Measurements from ENCODE around the gene PITX1.

The PITX1 gene

DNA sequence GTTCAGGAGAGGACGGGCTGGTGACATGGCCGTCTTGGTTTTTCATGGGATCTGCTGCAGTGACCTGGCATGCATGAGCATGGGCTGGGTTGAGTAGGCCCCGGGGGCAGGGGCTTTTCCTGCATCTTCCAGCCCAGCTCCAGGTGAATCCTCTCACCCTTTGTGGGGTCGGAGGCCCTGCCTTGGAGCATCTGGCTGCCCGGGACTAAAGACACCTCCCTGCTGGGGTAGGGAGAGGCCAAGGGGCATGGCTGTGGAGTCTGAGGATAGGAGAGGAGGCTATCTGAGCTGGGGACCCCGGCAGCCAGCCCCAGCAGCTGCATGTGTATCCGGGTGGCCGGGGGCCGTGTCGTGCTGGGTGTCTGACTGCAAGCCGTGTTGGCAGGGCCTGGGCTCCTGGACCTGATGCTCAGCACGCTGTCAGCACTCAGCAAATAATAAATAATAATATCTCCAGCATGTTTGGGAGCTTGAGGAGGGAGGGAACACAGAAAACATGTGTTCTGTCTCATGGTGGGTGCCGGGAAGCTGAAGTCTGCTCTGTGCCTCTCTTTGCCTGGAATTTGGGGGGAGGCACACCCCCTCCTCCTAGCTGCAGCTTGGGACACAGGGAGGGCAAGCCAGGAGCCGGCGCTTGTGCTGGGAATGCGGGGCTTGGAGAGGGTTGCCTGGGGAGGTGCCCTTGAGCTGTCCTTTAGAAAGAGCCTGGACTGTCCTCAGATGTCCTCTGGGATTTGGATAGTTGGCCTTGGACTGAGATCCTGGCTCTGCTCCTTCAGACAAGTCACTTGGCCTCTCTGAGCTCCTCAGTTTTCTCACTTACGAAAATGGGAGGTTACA lies 28.4 kb upstream of the PITX1 start:
- DNase-seq (ENCODE audit: low read depth in 2 of 2, low spot score in 1 of 2) = no peak

DNA sequence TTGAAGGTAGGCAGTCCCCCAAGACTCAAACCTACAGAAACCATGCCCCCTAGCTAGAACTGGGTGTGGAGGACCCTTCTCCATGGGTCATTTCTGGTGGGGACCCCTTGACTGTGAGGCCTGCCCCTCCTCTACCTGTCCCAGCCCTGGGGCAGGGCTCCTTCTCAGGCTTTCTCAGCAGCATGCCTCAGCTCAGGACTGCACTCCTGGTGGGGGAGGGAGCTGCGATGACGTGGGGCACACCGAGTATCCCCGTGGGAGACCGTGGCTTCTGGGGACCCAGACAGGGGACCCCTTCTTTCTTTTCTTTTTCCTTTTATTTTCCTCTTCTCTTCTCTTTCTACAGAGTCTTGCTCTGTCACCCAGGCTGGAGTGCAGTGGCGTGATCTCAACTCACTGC lies 27.0 kb upstream of the PITX1 start:
- DNase-seq (ENCODE audit: low read depth in 2 of 2, low spot score in 1 of 2) = no peak

DNA sequence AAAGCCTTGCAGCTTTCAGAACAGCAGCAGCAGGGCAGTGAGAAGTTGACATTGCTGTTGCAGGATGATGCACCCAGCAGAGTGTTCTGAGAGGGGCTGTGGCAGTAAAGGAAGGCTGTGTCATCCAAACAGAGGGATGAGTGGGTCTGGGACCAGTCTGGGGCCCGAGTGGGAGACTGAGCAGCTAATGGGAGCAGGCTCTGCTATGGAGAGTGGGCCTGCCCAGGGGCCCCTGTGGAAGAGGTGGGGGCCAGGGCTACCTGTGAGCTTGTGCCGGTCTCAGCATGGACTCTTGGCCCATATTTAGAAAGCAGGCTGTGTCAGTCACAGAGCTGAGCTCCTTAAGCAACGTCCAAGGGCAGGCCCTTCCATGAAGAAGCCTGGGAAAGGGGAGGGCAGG lies 26.0 kb upstream of the PITX1 start:
- DNase-seq (ENCODE audit: low read depth in 2 of 2, low spot score in 1 of 2) = no peak

DNA sequence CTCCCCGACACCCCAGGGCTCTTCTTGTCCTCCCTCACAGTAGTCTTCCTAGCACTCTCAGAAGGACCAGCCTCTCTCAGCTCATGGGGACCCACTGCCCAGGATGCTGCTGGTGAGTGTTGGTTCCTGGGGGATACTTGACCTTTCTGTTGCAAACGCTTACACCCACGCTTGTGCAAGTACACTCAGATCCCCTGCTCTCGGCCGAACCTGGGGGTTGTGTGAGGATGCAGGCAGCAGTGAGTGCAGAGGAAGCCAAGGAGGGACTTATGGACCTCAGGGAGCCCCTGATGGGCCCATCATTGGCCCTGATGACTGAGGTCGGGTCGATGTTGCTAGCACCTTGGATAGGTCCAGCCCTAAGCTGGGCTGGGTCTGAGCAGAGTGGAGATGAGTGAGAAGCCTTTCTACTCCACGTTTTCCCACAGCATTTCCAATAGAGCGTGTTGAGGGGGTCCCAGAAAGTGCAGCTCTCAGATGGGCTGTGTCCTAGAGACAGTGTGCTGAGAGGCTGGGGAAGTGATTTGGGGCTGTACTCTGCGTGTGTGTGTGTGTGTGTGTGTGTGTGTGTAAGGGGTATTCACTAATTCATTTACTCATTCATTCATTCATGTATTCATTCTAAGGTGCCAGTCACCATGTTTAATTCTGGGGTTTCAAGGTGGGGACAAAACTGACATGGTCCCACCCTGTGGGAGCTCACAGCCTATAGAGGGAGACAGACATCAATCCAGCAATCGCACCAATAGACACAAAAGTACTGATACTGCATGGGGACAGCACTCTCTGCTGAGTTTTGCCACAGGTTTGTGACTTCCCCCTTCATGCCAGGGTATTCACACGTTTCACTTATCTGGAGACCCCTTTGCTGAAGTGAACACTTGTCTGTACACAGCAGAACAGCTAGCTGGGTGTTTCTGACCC lies 25.2 kb upstream of the PITX1 start:
- no peak for DNase-seq (ENCODE audit: low read depth in 2 of 2, low spot score in 1 of 2)

DNA sequence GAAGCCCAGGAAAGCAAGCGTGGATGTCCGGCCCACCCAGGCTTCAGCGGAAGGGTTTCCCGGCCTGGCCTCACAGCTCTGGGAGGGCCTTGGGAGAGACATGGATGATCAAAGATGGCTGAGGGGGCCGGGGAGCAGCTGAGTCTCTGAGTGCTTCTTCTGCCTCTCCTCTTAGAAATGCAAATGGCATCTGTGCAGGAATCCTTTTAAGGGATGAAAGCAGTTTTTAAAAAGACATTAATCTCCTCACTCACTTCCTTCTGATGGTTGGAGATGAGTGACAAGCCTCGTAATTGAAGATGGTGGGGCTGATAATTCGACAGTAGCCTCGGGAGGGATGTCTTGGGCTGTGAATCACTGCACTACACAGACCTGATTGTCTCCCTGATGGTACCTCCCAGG lies 24.3 kb upstream of the PITX1 start:
- DNase-seq (ENCODE audit: low read depth in 2 of 2, low spot score in 1 of 2) = no peak

DNA sequence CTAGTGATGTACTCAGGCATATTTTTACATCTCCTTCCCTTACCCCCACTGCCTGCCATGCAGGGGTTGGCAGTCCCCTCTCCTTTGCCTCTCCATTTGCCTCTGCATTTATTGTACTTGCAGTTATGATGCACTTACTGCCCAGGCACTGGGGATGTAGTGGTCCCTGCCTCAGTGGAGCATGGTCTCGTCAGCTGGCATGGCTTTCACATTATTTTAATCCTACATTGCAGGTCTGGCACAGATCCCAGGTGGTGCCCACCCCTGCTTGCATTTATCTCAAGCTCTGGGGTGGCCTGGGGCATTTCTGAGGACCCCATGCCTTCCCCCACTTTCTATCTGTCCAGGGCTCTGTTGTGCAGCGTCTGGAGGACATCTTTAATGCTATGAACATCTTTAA lies 23.2 kb upstream of the PITX1 start:
- DNase-seq (ENCODE audit: low read depth in 2 of 2, low spot score in 1 of 2) = no peak

DNA sequence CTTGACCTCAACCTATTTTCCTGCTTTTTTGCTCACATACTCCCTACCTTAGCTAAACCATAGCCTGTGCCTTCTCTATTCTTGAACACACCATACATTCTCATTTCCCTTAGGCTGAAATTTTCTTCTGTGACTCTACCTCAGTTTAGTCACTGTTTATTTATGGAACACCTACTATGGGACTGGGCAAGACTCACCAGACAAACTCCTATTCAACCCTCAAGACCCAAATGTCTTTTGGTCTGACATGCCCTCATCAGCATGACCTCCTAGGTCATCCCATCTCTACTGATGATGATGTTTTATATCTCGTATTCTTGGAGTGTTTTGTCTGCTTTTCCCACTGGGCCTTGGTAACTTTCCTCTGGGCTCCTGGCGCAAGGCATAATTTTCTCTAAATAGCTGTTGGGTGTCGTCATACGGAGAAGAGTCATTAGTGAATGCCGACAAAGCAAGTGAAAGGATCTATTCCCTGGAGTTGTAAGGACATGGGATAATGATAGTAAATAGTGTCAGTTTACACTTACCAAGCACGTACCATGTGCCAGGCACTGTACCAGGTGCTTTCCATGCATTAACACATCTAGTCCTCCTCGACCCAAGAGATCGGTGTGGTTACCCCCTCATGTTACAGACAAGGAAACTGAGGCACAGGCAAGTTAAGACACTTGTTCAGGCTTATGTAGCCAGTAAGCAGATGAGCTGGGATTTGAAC lies 22.4 kb upstream of the PITX1 start:
- no peak for DNase-seq (ENCODE audit: low read depth in 2 of 2, low spot score in 1 of 2)

DNA sequence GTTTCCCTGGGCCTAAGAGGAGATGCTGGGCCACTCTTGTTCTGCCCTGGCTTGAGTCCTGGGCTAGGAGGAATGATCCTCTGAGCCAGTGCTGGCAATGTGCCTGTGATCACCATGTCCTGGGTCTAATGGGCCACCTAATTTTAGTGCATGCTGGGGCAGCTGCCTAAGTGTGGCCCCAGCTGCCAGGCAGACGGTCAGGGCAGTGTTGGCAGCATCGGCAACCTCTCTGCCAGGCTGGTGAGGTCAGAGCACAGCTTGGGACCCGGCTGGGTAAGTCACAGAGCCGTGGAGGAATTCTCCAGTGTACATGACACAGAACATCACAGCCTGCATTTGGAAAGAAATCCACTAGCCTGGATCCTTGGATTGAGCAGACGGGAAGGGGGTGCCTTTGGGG lies 21.4 kb upstream of the PITX1 start:
- DNase-seq (ENCODE audit: low read depth in 2 of 2, low spot score in 1 of 2) = no peak

DNA sequence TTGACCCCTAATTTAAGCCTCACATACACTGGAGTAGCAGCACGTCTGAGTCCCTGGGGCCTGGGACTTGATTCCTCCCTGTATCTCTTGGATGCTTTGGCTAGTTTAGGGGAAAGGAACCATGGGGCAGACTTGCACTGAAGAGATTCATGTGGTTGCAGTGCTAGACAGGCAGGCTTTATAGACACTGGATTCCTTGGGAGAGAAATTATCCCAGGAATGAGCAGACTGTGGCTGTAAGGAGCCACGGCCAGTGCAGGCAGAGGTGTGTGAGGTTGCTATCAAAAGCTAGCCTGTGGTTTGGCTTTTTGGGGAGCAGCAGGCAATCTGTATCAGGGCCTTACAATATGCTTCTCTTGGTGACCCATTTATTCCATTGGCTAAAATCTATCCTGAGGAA lies 20.5 kb upstream of the PITX1 start:
- no peak for DNase-seq (ENCODE audit: low read depth in 2 of 2, low spot score in 1 of 2)

DNA sequence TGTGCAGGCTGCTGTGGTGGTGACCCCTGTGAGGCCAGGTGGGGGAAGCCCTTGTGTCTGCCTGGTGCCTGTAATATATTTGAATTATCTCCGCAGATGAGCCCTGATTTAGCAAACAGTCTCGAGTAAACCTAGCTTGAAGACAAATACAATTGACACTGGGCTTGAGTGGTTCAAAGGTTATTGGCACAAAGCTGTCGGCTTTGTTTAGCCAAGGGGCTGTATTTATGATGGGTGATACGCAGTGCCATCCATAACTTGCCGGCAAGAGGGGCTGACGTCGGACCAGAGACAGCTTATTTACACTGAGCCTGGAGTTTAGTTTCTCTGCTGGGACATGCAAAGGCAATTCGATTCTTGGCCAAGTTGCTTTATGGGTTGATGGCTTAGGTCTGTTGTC lies 20.0 kb upstream of the PITX1 start:
- no peak for DNase-seq (ENCODE audit: low read depth in 2 of 2, low spot score in 1 of 2)

DNA sequence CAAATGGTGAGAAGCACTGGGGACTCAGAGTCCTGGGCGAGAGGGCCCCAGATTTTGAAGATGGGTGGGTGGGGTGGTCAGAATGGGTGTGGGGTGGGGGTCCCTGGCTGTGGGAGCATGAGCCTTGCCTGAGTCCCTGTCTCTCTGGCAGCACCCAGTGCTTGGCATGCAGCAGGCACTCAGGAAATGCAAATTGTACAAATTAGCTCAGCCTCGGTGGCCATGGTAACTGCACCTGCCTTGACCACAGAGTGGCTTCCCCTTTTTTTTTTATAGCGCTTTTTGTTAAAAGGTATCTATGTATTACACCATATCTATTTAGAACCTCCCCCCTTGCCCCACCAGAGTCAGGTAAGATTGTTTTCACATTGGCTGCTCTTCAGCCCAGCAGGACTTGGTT lies 19.2 kb upstream of the PITX1 start:
- no peak for DNase-seq (ENCODE audit: low read depth in 2 of 2, low spot score in 1 of 2)

DNA sequence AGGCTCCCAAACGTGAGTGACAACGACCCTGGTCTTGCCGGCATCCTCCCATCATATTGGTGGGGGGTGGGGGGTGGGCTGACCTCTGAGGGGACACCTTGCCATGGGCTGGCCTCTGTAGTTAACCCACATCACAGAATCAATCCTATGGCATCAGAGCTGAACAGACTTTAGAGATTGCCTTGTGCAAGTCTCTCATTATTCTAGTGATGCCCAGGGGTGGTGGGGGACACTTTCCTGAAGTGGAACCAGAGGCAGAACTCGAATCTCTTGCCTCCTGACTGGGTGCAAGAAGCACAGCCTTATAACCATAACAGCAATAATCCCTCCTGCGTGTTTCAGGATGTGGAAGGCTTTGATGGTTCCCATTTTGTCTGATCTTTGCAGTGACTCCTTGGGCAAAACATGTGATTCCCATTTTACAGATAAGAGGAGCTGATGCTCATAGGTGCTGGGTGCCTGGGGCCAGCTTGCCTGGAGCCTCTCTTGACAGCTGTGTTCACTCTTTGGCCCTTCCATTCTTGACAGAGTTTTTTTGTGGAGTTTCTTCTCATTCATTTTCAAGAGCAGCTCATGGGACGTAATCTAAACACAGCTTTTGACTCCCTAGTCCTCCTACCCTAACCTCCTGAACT lies 18.6 kb upstream of the PITX1 start:
- DNase-seq (ENCODE audit: low read depth in 2 of 2, low spot score in 1 of 2) = no peak

DNA sequence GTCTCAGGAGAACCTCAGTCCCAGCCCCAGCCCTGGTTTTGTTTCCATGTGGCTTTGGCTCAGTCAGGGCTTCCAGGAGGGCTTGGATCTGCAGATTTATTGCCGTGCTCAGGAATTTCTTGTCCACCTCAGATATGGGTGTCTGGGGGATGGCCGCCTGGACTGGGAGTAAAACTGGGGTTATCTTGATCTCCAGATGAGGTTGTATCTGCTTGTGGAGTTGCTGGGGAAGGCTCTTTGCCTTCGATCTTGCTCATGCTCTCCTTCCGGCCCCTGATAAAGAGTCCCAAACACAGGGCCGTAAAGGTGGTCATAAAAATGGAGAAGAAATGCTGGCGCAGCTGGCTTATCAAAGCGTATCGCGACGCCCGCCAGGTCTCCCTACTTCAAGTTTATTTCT lies 17.8 kb upstream of the PITX1 start:
- no peak for DNase-seq (ENCODE audit: low read depth in 2 of 2, low spot score in 1 of 2)

DNA sequence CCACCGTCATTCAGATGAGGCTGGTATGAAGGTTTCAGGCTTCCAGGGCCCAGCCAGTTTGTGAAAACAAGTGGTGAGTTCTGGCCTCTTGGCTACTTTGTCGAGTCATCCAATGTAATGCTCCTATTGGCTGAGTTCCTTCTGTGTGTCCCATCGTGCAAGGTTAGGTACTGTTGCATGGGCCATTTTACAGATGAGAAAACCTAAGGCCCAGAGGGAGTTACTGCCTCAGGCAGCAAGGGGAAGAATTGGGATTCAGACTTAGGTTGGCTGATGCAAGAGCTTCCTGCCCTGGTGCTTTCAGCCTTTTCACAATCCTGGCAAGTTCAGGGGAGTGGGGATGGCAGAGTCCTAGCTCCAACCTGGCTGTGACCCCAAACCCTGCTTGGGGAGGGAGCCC lies 17.4 kb upstream of the PITX1 start:
- no peak for DNase-seq (ENCODE audit: low read depth in 2 of 2, low spot score in 1 of 2)

DNA sequence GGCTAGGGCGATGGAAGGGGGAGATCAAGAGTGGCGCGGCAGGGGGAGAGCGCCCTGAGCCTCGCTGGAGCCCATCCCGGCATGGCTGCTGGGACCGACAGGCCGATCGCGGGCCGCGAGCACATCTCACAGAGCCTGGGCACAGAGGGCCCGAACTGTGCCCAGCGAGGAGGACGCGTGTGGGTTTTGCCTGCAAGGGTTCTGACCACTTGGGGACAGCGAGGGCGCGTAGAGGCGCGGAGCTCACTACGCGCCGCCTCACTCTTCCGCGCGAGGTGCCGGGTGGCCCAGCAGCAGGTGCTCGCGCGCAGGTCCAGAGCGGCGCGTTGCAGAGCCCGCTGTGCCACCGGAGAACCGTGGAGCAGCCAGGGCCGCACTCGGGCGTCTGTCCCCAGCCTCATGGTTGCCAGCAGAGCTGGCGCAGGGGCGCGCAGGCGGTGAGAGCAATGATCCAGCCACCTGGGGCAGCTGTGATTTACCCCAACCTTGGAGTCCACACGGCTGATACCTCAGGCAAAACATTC lies 16.3 kb upstream of the PITX1 start:
- no peak for DNase-seq (ENCODE audit: low read depth in 2 of 2, low spot score in 1 of 2)

DNA sequence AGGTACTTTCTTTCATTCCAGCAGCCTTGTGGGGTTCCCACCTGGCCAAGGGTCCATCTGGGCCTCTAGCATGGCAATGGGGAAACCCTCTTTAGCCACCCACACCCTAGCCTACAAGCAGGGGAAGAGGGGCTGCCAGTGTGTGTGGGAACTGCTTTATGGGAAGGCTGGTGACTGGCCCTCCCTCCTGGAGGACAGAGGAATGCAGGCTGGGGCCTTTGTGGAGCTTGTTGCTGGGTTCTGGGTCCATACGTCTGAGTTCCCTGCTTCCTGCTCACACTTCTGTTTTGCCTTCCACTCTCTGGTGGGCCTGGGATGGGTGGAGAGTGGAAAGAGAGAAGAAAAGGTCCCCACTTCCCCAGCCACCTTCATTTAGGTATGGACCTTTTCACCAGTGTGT lies 14.9 kb upstream of the PITX1 start:
- no peak for DNase-seq (ENCODE audit: low read depth in 2 of 2, low spot score in 1 of 2)

DNA sequence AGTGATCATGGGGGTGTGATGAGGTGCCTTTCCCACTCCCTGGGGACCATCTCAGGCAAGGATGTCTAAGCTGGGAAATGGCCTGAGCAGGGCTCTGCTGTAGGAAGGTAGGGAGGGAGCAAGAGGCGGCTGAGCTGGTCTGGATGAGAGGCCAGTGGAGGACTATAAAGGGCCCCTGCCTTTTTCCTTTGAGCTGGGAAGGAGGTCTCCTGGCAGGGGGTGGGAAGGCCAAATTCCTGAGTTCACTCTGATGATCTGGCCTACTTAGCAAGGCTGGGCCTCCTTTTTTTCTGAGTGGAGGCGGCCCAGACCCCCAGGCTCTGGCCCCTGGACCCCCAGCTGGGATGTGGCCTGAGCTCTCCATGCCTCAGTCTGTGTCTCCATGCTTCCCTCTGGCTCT lies 14.3 kb upstream of the PITX1 start:
- no peak for DNase-seq (ENCODE audit: low read depth in 2 of 2, low spot score in 1 of 2)

DNA sequence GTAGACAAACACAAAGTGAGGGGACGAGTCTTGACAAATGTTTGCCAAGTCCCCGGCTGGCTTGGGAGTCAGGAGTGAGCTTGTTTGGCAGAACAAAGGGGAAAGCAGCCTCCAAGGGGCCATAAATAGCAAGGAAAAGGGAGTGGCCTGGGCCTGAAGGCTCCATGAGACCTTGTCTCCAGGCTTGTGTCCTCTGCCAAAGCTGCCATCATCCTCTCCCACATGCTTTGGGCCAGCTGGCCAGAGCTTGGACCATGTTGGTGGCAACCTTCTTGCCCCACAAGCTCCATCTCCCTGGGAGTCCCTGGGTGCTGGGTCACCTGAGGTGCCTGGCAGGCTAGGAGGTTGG lies 13.3 kb upstream of the PITX1 start:
- DNase-seq (ENCODE audit: low read depth in 2 of 2, low spot score in 1 of 2) = no peak

DNA sequence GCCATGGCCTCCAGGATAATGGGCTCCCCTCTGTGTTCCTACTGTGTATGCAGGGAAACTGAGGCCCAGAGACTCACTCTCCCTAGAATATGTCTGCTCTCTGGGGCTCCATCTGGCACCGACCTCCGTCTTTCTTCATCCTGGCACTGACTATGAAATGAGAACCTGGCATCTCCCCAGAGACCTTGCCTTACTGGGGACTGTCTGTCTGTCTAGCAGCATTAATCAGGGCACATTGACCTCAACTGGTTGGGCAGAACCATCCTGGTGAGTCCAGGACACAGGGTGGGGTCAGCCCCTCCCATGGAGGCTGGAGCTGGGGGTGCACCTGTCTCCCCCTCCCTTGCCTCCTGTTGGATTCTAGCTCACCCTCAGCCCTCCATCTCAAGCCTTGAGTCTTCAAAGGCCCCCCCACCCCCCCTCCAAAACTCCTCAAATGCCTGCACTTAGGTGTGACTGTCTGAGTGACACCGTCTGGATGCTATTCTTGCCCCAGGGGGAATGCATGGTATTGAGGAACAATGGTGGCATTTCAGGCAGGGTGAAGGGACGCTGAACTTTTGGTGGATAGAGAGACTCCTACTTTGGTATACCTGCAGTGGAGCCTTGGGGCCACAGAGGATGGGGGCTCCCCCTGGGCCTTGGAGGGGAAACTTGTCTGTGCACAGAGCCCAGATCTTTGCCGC lies 12.8 kb upstream of the PITX1 start:
- DNase-seq (ENCODE audit: low read depth in 2 of 2, low spot score in 1 of 2) = no peak

DNA sequence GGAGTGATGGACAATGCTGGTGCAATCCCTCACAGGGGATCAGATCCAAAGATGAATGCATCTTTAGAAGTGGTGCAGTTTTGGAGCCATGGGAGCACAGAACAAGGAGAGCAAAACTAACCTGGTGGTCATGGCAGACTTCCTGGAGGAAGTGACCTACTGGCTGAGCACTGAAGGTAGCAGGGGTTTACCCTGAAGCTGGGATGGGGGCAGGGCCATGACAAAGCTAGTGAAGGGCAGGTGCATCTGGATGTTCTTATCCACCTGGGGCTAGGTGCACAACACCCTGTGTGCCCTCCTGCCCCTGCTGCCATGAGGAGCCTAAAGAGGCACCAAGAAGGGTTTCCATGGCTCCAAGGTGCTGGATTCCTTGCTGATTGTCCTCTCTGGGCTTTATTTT lies 11.5 kb upstream of the PITX1 start:
- no peak for DNase-seq (ENCODE audit: low read depth in 2 of 2, low spot score in 1 of 2)

DNA sequence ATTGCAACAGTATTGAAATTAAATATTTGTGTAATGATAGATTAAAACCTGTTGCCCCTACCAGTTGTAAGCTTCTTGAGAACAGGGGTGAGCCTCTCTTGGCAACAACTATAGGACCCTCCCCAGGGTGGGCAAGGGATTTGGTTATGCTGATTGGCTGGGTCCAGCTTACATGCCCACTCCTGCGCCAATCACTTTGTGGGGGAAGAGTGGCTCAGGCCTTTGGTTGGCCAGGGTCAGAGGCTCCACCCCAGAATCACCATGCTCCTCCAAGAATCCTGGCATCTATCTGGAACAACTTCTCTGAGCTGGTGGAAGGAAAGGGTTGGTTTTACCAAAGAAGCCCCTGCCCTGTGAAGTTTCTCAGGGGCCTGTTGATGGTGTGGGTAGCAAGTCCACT lies 8.6 kb upstream of the PITX1 start:
- DNase-seq (ENCODE audit: low read depth in 2 of 2, low spot score in 1 of 2) = no peak

Data from stimulated activated CD8-positive, alpha-beta memory T cell treated with anti-CD3 and anti-CD28 coated beads, Interleukin-4, amount 100 ng/mL, for 1 hour (primary cell).